ENCODE results near the gene CDC6. TPM values are rescaled to one million over a fixed set of nuclear protein-coding genes. Genes with fewer than 3 reads are reported as not detected.
A peak's percentile ranks its signal among the peaks of the same experiment; 100 is the strongest.

Gene CDC6
- total RNA-seq, 1 donor from 2014 or later: 1.0 TPM

- intact Hi-C loops (cut with DNase I): no loop called here
- peak; percentile 96 for DNase-seq (ENCODE audit: low spot score)
- peak; percentile 94 for ATAC-seq
Observed at GRCh38 chr17:40317880-40318829, 30.5 kb downstream of the CDC6 start.

DNA sequence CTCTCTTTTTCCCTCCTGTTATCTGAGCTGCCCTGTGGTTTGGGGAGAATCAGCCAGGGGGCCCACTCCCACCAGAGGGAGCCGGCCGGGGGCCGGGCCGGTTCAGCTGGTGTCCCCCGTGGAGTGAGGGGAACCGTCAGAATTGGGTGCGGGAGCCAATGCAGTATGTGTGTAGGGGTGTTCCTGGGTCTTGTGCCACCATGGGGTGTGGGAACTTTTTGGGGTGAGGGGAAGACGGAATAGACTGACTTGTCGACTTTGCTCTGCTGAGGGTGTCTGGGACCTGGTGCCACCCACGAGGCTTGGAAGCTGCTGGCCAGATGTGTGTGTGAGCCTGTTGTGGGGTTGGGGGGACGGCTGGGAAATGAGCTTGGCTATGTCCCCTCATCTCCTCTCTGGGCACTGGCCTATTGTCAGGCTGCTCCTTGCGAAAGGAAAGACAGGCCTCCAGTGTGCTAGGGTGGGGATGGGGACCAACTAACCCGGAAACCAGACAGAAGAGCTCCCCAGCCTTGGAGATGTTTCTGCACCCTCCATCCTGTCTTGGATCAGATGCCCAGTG, 31.2 kb downstream of the CDC6 start:
- intact Hi-C loops (cut with DNase I): no loop called here
- ATAC-seq (no peak), DNase-seq (ENCODE audit: low spot score) (no peak)

GRCh38 chr17:40319651-40320540, 32.2 kb downstream of the CDC6 start:
- intact Hi-C loops (cut with DNase I): no loop called here
- ATAC-seq (no peak), DNase-seq (ENCODE audit: low spot score) (no peak)

DNA sequence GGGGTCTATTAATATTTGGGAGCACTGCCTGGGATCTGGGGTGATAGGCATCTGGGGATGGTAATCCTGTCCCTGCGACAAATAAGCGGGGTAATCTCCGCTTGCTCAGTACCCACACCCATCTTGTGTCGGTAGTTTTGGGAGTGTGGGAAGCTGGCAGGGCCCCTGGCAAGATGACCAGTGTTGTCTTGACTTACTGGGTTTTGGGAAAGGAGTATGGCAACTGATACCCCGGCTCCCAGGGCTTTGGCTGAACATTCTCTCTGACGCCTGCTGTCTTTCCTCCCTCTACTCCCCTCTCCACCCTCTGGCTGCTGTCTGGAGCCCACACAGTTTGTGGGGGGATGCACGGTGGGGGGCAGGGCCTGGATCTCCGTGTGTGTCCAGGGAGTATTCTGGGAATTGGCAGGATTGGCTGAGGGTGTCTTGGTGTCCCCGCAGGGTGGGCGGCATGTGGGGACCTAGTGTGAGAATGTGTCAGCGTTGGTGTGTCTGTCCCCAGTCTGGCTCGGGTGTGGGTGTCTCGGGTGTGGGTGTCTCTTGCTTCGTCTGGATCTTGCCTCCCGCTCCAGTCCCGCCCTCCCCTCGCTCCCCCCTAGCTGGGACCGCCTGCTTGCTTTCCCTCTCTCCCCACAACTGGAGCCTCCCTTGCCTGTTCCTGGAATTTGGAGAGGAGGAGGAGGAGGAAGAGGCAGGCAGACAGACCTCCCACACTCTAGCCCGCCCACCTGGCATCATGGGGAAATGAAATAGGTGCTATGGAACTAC, 33.3 kb downstream of the CDC6 start:
- DNase-seq (ENCODE audit: low spot score): peak; percentile 85
- intact Hi-C loops (cut with DNase I): no loop called here
- ATAC-seq: peak; percentile 44

DNA sequence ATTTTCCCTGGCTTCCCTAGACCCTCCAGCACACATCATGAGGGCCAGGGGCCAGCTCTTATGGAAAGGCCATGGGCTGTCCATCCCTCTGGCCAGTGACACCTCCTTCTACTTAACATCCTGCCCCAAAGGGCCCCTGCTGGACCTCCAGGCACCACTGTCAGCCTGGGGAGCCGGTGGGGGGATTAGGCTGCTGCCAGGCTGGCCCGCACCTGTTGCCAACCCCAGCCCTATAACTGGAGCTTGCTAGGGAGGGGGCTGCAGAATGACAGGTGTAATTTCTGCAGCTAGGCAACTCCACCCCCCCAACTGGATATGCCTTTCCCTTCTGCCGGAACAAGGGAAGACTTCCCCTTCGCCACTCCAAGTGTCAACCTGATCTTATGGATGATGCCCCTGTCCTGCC, 33.8 kb downstream of the CDC6 start:
- no peak for ATAC-seq

GRCh38 chr17:40321961-40322357, 34.3 kb downstream of the CDC6 start:
- intact Hi-C loops (cut with DNase I): no loop called here
- ATAC-seq (no peak), DNase-seq (ENCODE audit: low spot score) (no peak)

More for the DNA sequence above, 33.8 kb downstream of the CDC6 start:
- DNase-seq (ENCODE audit: low spot score): no peak
- intact Hi-C loops (cut with DNase I): no loop called here

DNA sequence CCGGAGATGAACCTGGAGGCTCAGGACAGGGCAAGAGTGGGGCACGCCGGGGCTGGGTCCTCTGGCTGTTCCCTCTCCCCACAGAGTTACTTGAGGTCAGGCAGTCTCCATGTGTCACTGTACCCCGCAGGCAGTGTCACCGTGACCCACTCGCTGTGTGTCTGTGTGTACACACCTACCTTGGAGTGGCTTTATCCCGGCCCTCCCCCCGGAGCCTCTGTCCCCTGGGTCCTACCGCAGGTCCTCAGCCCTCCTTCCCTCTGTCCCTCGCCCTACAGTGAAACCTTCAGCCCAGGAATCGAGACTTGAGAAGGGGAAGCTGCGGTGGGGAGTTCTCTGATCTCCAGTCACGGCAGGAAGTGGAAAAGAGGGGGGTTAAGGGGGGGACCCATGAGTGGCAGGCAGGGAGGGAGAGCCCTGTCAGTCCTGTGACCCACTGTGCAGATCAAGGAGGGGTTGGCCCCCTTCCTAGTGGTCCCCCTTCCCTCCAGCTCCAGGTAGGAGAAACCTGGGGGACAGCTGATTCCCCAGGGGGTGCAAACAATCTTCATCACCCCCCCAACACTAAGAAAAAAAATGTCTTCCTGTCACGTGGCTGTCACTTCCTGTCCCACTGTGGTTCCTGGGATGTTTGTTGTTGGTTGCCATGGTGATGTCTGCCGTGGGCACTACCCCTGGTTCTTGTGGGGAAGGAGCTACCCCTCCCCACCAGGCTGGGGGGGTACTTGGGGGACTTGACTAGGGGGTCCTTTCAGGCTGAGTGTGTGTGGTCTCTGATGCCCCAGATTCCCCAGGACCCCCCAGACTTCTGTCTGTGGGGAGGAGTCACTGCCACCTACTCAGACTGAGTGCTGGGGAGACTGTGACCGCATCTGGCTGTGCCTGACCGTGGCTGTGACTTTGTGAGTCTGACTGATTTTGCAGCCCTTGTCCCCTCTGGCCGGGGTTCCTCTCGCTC, 35.0 kb downstream of the CDC6 start:
- DNase-seq (ENCODE audit: low spot score): no peak
- intact Hi-C loops (cut with DNase I): no loop called here
- peak; percentile 34 for ATAC-seq

- DNase-seq (ENCODE audit: low spot score): no peak
- intact Hi-C loops (cut with DNase I): no loop called here
Observed at GRCh38 chr17:40323391-40324381, 36.0 kb downstream of the CDC6 start.

DNA sequence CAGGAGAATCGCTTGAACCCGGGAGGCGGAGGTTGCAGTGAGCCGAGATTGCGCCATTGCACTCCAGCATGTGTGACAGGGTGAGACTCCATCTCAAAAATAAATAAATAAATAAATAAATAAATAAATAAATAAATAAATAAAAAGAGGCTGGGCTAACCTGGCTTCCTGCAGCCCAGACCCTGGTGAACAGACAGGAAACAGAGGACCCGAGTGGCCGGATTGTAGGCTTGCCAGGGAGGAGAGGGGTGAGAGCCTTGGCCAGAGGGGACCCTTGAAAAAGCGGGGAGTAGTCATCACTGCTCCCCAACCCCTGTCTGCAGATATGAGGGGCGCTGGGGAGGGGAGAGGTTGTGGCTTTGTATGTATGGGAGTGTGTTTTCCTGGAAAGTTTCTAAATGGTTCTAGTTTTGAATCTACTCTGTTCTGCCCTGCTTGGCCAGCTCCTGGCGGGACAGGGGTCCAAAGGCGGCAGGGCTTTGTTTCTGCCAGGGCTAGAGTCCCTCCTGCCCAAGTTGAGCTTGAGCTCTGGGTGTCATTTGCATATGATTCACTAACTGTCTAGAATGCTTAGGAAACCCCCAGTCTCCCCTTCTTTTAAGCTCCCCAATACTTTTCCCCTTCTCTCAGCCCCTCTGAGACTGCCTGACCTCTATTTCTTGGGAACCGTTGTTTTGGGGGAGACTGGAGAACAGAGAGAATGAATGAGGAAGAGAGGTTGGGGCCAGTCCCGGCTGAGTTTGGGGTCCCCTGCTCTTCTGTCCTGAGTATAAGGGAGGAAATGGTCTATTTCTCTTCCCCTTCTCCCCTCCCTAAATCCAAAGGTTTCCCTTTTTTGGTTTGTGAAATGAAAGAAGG, 37.7 kb downstream of the CDC6 start:
- ATAC-seq (no peak), DNase-seq (ENCODE audit: low spot score) (no peak)
- intact Hi-C loops (cut with DNase I): no loop called here

More at GRCh38 chr17:40323391-40324381, 36.0 kb downstream of the CDC6 start:
- no peak for ATAC-seq

- ATAC-seq (no peak), DNase-seq (ENCODE audit: low spot score) (no peak)
- intact Hi-C loops (cut with DNase I): no loop called here
Observed at GRCh38 chr17:40326014-40326831, 38.5 kb downstream of the CDC6 start.

GRCh38 chr17:40326832-40327199, 39.1 kb downstream of the CDC6 start:
- DNase-seq (ENCODE audit: low spot score) (no peak), ATAC-seq (peak; percentile 50)
- intact Hi-C loops (cut with DNase I): no loop called here

GRCh38 chr17:40327244-40327729, 39.6 kb downstream of the CDC6 start:
- DNase-seq (ENCODE audit: low spot score) (no peak), ATAC-seq (no peak)
- intact Hi-C loops (cut with DNase I): no loop called here

DNA sequence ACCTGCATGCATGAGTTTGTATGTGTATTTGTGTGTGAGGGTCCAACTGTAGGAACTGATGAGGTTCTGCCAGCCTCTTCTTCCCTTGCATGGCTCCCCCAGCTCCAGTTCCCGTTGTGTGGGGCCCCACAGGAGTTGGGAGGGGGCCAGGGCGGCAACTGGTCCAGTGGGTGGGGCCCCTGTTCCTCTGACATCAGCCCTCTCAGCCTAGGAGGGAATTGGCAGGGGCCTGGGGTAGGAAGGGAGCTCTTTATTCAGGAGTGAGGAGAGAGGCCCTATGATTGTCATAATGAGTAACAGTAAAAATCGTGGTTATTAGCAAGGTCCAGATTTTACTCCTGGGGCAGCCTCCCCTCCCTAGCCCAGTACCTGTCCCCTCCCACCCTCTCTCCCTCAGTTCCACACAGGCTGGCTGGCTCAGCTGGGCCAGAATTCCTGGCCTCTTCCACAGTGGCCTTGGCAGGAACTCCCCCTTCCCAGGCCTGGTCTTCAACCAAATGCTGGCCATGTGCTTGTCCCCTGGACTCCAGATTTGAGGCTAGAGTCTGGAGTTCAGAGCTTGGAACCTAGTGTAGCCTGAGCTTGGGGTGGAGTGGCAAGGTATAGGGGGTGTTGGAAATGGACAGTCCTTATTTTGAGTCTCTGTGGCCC, 40.2 kb downstream of the CDC6 start:
- intact Hi-C loops (cut with DNase I): no loop called here
- DNase-seq (ENCODE audit: low spot score): no peak
- no peak for ATAC-seq

DNA sequence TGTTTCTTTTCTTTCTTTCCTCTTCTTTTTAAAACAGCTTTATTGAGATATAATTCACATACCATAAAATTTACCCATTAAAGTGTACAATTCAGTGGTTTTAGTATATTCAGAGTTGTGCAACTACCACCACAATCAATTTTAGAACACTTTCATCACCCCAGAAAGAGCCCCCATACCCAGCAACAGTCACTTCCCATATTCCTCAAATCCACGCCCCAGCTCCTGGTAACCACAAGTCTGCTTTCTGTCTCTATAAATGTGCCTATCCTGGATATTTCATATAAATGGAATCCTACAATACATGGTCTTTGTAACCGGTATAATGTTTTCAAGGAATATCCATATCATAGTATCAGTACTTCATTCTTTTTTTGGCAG, 40.7 kb downstream of the CDC6 start:
- no peak for ATAC-seq
- intact Hi-C loops (cut with DNase I): no loop called here
- no peak for DNase-seq (ENCODE audit: low spot score)
